Measurements from ENCODE around the gene VPS37D. TPM values are rescaled to one million over a fixed set of nuclear protein-coding genes. Genes with fewer than 3 reads are reported as not detected.

The VPS37D gene
- polyA plus RNA-seq, 2 donors, result 0.45 to 0.75 TPM

GRCh38 chr7:73688288-73688687 lies 20.7 kb downstream of the VPS37D start:
- Histone ChIP-seq H3K27ac (ENCODE audit: low read depth in 2 of 2, low read length in 1 of 2) (no peak overlapping the region), H3K36me3 (ENCODE audit: control insufficient read depth in 2 of 2, insufficient read depth in 2 of 2, low read length in 1 of 2) (peaks cover 7 to 21% of the 10 kb centered on the region in 2 donors)
- WGBS, 2 donors, result 91 to 94% methylated on average over 8 of the region's 8 CpGs

GRCh38 chr7:73690646-73691045 lies 23.0 kb downstream of the VPS37D start:
- 80 to 83% methylated on average over 7 of the region's 7 CpGs for WGBS, 2 donors

More at GRCh38 chr7:73688288-73688687, 20.7 kb downstream of the VPS37D start:
- no peak overlapping the region for H3K4me3 ChIP-seq (ENCODE audit: low read depth in 1 of 2, low read length in 2 of 2)
- H3K4me1 ChIP-seq (ENCODE audit: control insufficient read depth in 2 of 2, insufficient read depth in 2 of 2, low read length in 1 of 2), result peaks cover 2 to 4% of the 10 kb centered on the region in 2 donors
- H3K9me3 ChIP-seq (ENCODE audit: control insufficient read depth in 2 of 2, insufficient read depth in 1 of 2, low read depth in 1 of 2, low read length in 1 of 2), result no peaks in the 10 kb centered on the region
- no peaks in the 10 kb centered on the region for H3K27me3 ChIP-seq (ENCODE audit: control insufficient read depth in 1 of 2, insufficient read depth in 2 of 2, low read length in 2 of 2)

GRCh38 chr7:73696372-73696771 lies 28.7 kb downstream of the VPS37D start:
- 84% methylated on average over 4 of the region's 4 CpGs for WGBS, 2 donors

More at GRCh38 chr7:73690646-73691045, 23.0 kb downstream of the VPS37D start:
- no peak overlapping the region for H3K27ac ChIP-seq (ENCODE audit: low read depth in 2 of 2, low read length in 1 of 2)
- H3K4me3 ChIP-seq (ENCODE audit: low read depth in 1 of 2, low read length in 2 of 2), result no peak overlapping the region
- no peaks in the 10 kb centered on the region for H3K27me3 ChIP-seq (ENCODE audit: control insufficient read depth in 1 of 2, insufficient read depth in 2 of 2, low read length in 2 of 2)
- H3K36me3 ChIP-seq (ENCODE audit: control insufficient read depth in 2 of 2, insufficient read depth in 2 of 2, low read length in 1 of 2), result peaks cover 21 to 39% of the 10 kb centered on the region in 2 donors
- H3K9me3 ChIP-seq (ENCODE audit: control insufficient read depth in 2 of 2, insufficient read depth in 1 of 2, low read depth in 1 of 2, low read length in 1 of 2), result peaks cover 0 to 2% of the 10 kb centered on the region in 2 donors
- peaks cover 0 to 2% of the 10 kb centered on the region in 2 donors for H3K4me1 ChIP-seq (ENCODE audit: control insufficient read depth in 2 of 2, insufficient read depth in 2 of 2, low read length in 1 of 2)

GRCh38 chr7:73698410-73698809 lies 30.8 kb downstream of the VPS37D start:
- Histone ChIP-seq H3K9me3 (ENCODE audit: control insufficient read depth in 2 of 2, insufficient read depth in 1 of 2, low read depth in 1 of 2, low read length in 1 of 2) (peaks cover 0 to 2% of the 10 kb centered on the region in 2 donors), H3K4me1 (ENCODE audit: control insufficient read depth in 2 of 2, insufficient read depth in 2 of 2, low read length in 1 of 2) (peaks cover 0 to 2% of the 10 kb centered on the region in 2 donors), H3K27me3 (ENCODE audit: control insufficient read depth in 1 of 2, insufficient read depth in 2 of 2, low read length in 2 of 2) (no peaks in the 10 kb centered on the region), H3K4me3 (ENCODE audit: low read depth in 1 of 2, low read length in 2 of 2) (no peak overlapping the region), H3K27ac (ENCODE audit: low read depth in 2 of 2, low read length in 1 of 2) (no peak overlapping the region), H3K36me3 (ENCODE audit: control insufficient read depth in 2 of 2, insufficient read depth in 2 of 2, low read length in 1 of 2) (peaks cover 25 to 49% of the 10 kb centered on the region in 2 donors)
- 85 to 89% methylated on average over 7 of the region's 7 CpGs for WGBS, 2 donors

More at GRCh38 chr7:73696372-73696771, 28.7 kb downstream of the VPS37D start:
- peaks cover 0 to 2% of the 10 kb centered on the region in 2 donors for H3K9me3 ChIP-seq (ENCODE audit: control insufficient read depth in 2 of 2, insufficient read depth in 1 of 2, low read depth in 1 of 2, low read length in 1 of 2)
- peaks cover 0 to 2% of the 10 kb centered on the region in 2 donors for H3K4me1 ChIP-seq (ENCODE audit: control insufficient read depth in 2 of 2, insufficient read depth in 2 of 2, low read length in 1 of 2)
- H3K36me3 ChIP-seq (ENCODE audit: control insufficient read depth in 2 of 2, insufficient read depth in 2 of 2, low read length in 1 of 2), result peaks cover 30 to 57% of the 10 kb centered on the region in 2 donors
- no peak overlapping the region for H3K27ac ChIP-seq (ENCODE audit: low read depth in 2 of 2, low read length in 1 of 2)
- H3K4me3 ChIP-seq (ENCODE audit: low read depth in 1 of 2, low read length in 2 of 2), result no peak overlapping the region
- H3K27me3 ChIP-seq (ENCODE audit: control insufficient read depth in 1 of 2, insufficient read depth in 2 of 2, low read length in 2 of 2), result no peaks in the 10 kb centered on the region

GRCh38 chr7:73699370-73700068 lies 31.9 kb downstream of the VPS37D start:
- peaks cover 15 to 39% of the 10 kb centered on the region in 2 donors for H3K36me3 ChIP-seq (ENCODE audit: control insufficient read depth in 2 of 2, insufficient read depth in 2 of 2, low read length in 1 of 2)
- H3K9me3 ChIP-seq (ENCODE audit: control insufficient read depth in 2 of 2, insufficient read depth in 1 of 2, low read depth in 1 of 2, low read length in 1 of 2), result no peaks in the 10 kb centered on the region
- no peaks in the 10 kb centered on the region for H3K27me3 ChIP-seq (ENCODE audit: control insufficient read depth in 1 of 2, insufficient read depth in 2 of 2, low read length in 2 of 2)
- peaks cover 5 to 6% of the 10 kb centered on the region in 2 donors for H3K4me1 ChIP-seq (ENCODE audit: control insufficient read depth in 2 of 2, insufficient read depth in 2 of 2, low read length in 1 of 2)
- 75 to 78% methylated on average over 15 of the region's 15 CpGs for WGBS, 2 donors
- H3K4me3 ChIP-seq (ENCODE audit: low read depth in 1 of 2, low read length in 2 of 2), result no peak overlapping the region
- no peak overlapping the region for H3K27ac ChIP-seq (ENCODE audit: low read depth in 2 of 2, low read length in 1 of 2)

GRCh38 chr7:73700069-73700423 lies 32.4 kb downstream of the VPS37D start:
- WGBS, 2 donors, result 80 to 82% methylated on average over 13 to 14 of the region's 14 CpGs
- Histone ChIP-seq H3K27me3 (ENCODE audit: control insufficient read depth in 1 of 2, insufficient read depth in 2 of 2, low read length in 2 of 2) (no peaks in the 10 kb centered on the region), H3K4me3 (ENCODE audit: low read depth in 1 of 2, low read length in 2 of 2) (no peak overlapping the region), H3K9me3 (ENCODE audit: control insufficient read depth in 2 of 2, insufficient read depth in 1 of 2, low read depth in 1 of 2, low read length in 1 of 2) (no peaks in the 10 kb centered on the region), H3K36me3 (ENCODE audit: control insufficient read depth in 2 of 2, insufficient read depth in 2 of 2, low read length in 1 of 2) (peaks cover 12 to 36% of the 10 kb centered on the region in 2 donors), H3K27ac (ENCODE audit: low read depth in 2 of 2, low read length in 1 of 2) (no peak overlapping the region), H3K4me1 (ENCODE audit: control insufficient read depth in 2 of 2, insufficient read depth in 2 of 2, low read length in 1 of 2) (peaks cover 8 to 10% of the 10 kb centered on the region in 2 donors)

GRCh38 chr7:73700581-73701134 lies 33.0 kb downstream of the VPS37D start:
- 86 to 89% methylated on average over 15 of the region's 15 CpGs for WGBS, 2 donors
- Histone ChIP-seq H3K36me3 (ENCODE audit: control insufficient read depth in 2 of 2, insufficient read depth in 2 of 2, low read length in 1 of 2) (peaks cover 12 to 33% of the 10 kb centered on the region in 2 donors), H3K27ac (ENCODE audit: low read depth in 2 of 2, low read length in 1 of 2) (no peak overlapping the region), H3K4me3 (ENCODE audit: low read depth in 1 of 2, low read length in 2 of 2) (no peak overlapping the region), H3K4me1 (ENCODE audit: control insufficient read depth in 2 of 2, insufficient read depth in 2 of 2, low read length in 1 of 2) (peaks cover 8 to 14% of the 10 kb centered on the region in 2 donors), H3K27me3 (ENCODE audit: control insufficient read depth in 1 of 2, insufficient read depth in 2 of 2, low read length in 2 of 2) (no peaks in the 10 kb centered on the region), H3K9me3 (ENCODE audit: control insufficient read depth in 2 of 2, insufficient read depth in 1 of 2, low read depth in 1 of 2, low read length in 1 of 2) (no peaks in the 10 kb centered on the region)

GRCh38 chr7:73701357-73701995 lies 33.8 kb downstream of the VPS37D start:
- Histone ChIP-seq H3K9me3 (ENCODE audit: control insufficient read depth in 2 of 2, insufficient read depth in 1 of 2, low read depth in 1 of 2, low read length in 1 of 2) (no peaks in the 10 kb centered on the region), H3K36me3 (ENCODE audit: control insufficient read depth in 2 of 2, insufficient read depth in 2 of 2, low read length in 1 of 2) (peaks cover 12 to 28% of the 10 kb centered on the region in 2 donors)
- WGBS, 2 donors, result 78 to 81% methylated on average over 13 of the region's 13 CpGs

GRCh38 chr7:73702226-73702625 lies 34.6 kb downstream of the VPS37D start:
- Histone ChIP-seq H3K4me3 (ENCODE audit: low read depth in 1 of 2, low read length in 2 of 2) (no peak overlapping the region), H3K27me3 (ENCODE audit: control insufficient read depth in 1 of 2, insufficient read depth in 2 of 2, low read length in 2 of 2) (no peaks in the 10 kb centered on the region), H3K27ac (ENCODE audit: low read depth in 2 of 2, low read length in 1 of 2) (no peak overlapping the region), H3K36me3 (ENCODE audit: control insufficient read depth in 2 of 2, insufficient read depth in 2 of 2, low read length in 1 of 2) (peaks cover 9 to 22% of the 10 kb centered on the region in 2 donors), H3K9me3 (ENCODE audit: control insufficient read depth in 2 of 2, insufficient read depth in 1 of 2, low read depth in 1 of 2, low read length in 1 of 2) (no peaks in the 10 kb centered on the region), H3K4me1 (ENCODE audit: control insufficient read depth in 2 of 2, insufficient read depth in 2 of 2, low read length in 1 of 2) (peaks cover 8 to 22% of the 10 kb centered on the region in 2 donors)
- WGBS, 2 donors, result 80 to 82% methylated on average over 8 of the region's 8 CpGs

More at GRCh38 chr7:73701357-73701995, 33.8 kb downstream of the VPS37D start:
- Histone ChIP-seq H3K27ac (ENCODE audit: low read depth in 2 of 2, low read length in 1 of 2) (no peak overlapping the region), H3K4me3 (ENCODE audit: low read depth in 1 of 2, low read length in 2 of 2) (no peak overlapping the region), H3K27me3 (ENCODE audit: control insufficient read depth in 1 of 2, insufficient read depth in 2 of 2, low read length in 2 of 2) (no peaks in the 10 kb centered on the region), H3K4me1 (ENCODE audit: control insufficient read depth in 2 of 2, insufficient read depth in 2 of 2, low read length in 1 of 2) (peaks cover 8 to 16% of the 10 kb centered on the region in 2 donors)

Data from esophagus (tissue), 2 donors.